A673 (cell line): ENCODE measurements around the gene SMCO1. TPM values are rescaled to one million over a fixed set of nuclear protein-coding genes. Genes with fewer than 3 reads are reported as not detected.

Experiments used
- Bru-seq: library from RNA; stranded (reverse); fragments of 400-500 nt; gene quantifications from one replicate; lab custom pipeline; 2021; lab: Mats Ljungman, UMichigan
- BruChase-seq, 2 experiments: library from RNA; stranded (reverse); fragments of 400-500 nt; gene quantifications; one replicate each; lab custom pipeline; 2021; lab: Mats Ljungman, UMichigan
- BruUV-seq: library from RNA; stranded (reverse); fragments of 400-500 nt; replicated peaks from 2 replicates; lab custom pipeline; 2021; lab: Mats Ljungman, UMichigan
- CTCF ChIA-PET: fragments of 300-600 bp; sonication (Branson Sonifier 250); formaldehyde crosslinking; loops from one replicate; lab custom pipeline; 2022; ENCODE audit warnings: antibody characterized with exemption; lab: Charles Lee
- POLR2A ChIA-PET: fragments of 300-600 bp; sonication (Branson Sonifier 250); formaldehyde crosslinking; loops from one replicate; lab custom pipeline; 2022; ENCODE audit warnings: antibody characterized with exemption; ENCODE audit not compliant: low non-redundant PET; lab: Charles Lee
- DNase-seq: peaks from one replicate; pipeline ENCODE4 v3.0.0-alpha.2; 2015; ENCODE audit warnings: low spot score
- H3K27ac ChIP-seq: fragments of 200-600 bp; sonication (generic); 2 replicates; pipeline ENCODE4 v1.5.1; 2016; ENCODE audit warnings: mixed run types, low read depth, mild to moderate bottlenecking, mixed read lengths, antibody characterized with exemption, low read length; ENCODE audit not compliant: poor library complexity, severe bottlenecking
- H3K27me3 ChIP-seq: fragments of 200-600 bp; sonication (generic); replicated peaks from 2 replicates; pipeline ENCODE4 v1.6.1; 2017; ENCODE audit warnings: mixed run types, low read depth, mild to moderate bottlenecking, mixed read lengths, antibody characterized with exemption, low read length; ENCODE audit not compliant: insufficient read depth, poor library complexity
- H3K36me3 ChIP-seq: fragments of 200-600 bp; sonication (generic); 2 replicates; pipeline ENCODE4 v1.6.1; 2016; ENCODE audit warnings: mixed run types, mild to moderate bottlenecking, mixed read lengths, antibody characterized with exemption, low read length; ENCODE audit not compliant: insufficient read depth, poor library complexity, severe bottlenecking
- H3K4me1 ChIP-seq: fragments of 200-600 bp; sonication (generic); 2 replicates; pipeline ENCODE4 v1.6.1; 2017; ENCODE audit warnings: mixed run types, mild to moderate bottlenecking, mixed read lengths, antibody characterized with exemption, low read length; ENCODE audit not compliant: insufficient read depth, poor library complexity, severe bottlenecking
- H3K4me3 ChIP-seq: fragments of 200-600 bp; sonication (generic); 2 replicates; pipeline ENCODE4 v1.5.1; 2016; ENCODE audit warnings: low read depth, mixed run types, mild to moderate bottlenecking, mixed read lengths, low read length; ENCODE audit not compliant: poor library complexity, severe bottlenecking
- H3K9me3 ChIP-seq: fragments of 200-600 bp; sonication (generic); 2 replicates; pipeline ENCODE4 v1.6.1; 2016; ENCODE audit warnings: mixed run types, low read depth, mild to moderate bottlenecking, mixed read lengths, antibody characterized with exemption, low read length; ENCODE audit not compliant: poor library complexity, severe bottlenecking
- CTCF ChIP-seq: fragments of 300-800, 200-600 bp; sonication (generic); conservative IDR thresholded peaks from 2 replicates; pipeline ENCODE4 v1.5.1; 2017; ENCODE audit warnings: low read depth, mild to moderate bottlenecking, antibody characterized with exemption, low read length, moderate library complexity, mixed read lengths
- EZH2 ChIP-seq: fragments of 200-600 bp; sonication (generic); IDR thresholded peaks from 2 replicates; pipeline ENCODE4 v1.6.1; 2017; ENCODE audit warnings: borderline replicate concordance, low read depth, mild to moderate bottlenecking, mixed read lengths, antibody characterized with exemption, low read length; ENCODE audit not compliant: poor library complexity, severe bottlenecking
- intact Hi-C: fragments of 100-400 bp; cut with micrococcal nuclease; formaldehyde crosslinking; loops from one replicate; pipeline ENCODE4 v1.10.0; 2022; ENCODE audit not compliant: unreplicated experiment
- long read RNA-seq: library from polyadenylated mRNA; stranded (forward); transcript quantifications from one replicate; pipeline ENCODE4 v2.0.0, GENCODE V29; 2022
- total RNA-seq: library from RNA; stranded (reverse); gene quantifications from 2 replicates; pipeline ENCODE4 v1.2.3, GENCODE V29; 2021

SMCO1 gene
- total RNA-seq (not detected in 2 replicates), Bru-seq, nascent RNA (percentile 9 among the genes with signal in this experiment), BruChase-seq, experiment 1, labeled RNA remaining after a 2-hour chase (percentile 9 among the genes with signal in this experiment), BruChase-seq, experiment 2, labeled RNA remaining after a 6-hour chase (percentile 12 among the genes with signal in this experiment)
- long read RNA-seq = 0 reads

GRCh38 chr3:196514913-196515621 is at the start of gene SMCO1:
TSS of gene SMCO1 (minus strand) at chr3:196515346. CDS start at chr3:196515209, 137 bp downstream.
- no TSS peak for BruUV-seq
- no peak within 1 kb of the TSS for H3K4me3 ChIP-seq
- POLR2A ChIA-PET = no interaction called here
- H3K36me3 ChIP-seq = no peaks in the 10 kb centered on the region
- peaks cover 31% of the 10 kb centered on the region for H3K9me3 ChIP-seq
- no peak for DNase-seq
- intact Hi-C loops = no loop called here
- CTCF ChIA-PET = no interaction called here
- H3K27me3 ChIP-seq = no peaks in the 10 kb centered on the region
- TF ChIP-seq CTCF = no peak
- H3K27ac ChIP-seq = no peak within 1 kb of the TSS
- H3K4me1 ChIP-seq = no peaks in the 10 kb centered on the region

GRCh38 chr3:196563721-196564225 is 48.6 kb upstream of the SMCO1 start:
- Histone ChIP-seq H3K4me1 (peaks cover 23% of the 10 kb centered on the region), H3K27ac (peak overlapping the region; percentile 54), H3K4me3 (no peak overlapping the region), H3K27me3 (no peaks in the 10 kb centered on the region), H3K9me3 (no peaks in the 10 kb centered on the region), H3K36me3 (peaks cover 9% of the 10 kb centered on the region)
- ChIA-PET CTCF (no interaction called here), POLR2A (no interaction called here)
- no TSS peak for BruUV-seq
- peak; percentile 59 for DNase-seq
- TF ChIP-seq EZH2 = no peak
- intact Hi-C loops = no loop called here

- H3K27ac ChIP-seq = no peak overlapping the region
- DNase-seq = no peak
- peaks cover 9% of the 10 kb centered on the region for H3K36me3 ChIP-seq
- no peaks in the 10 kb centered on the region for H3K27me3 ChIP-seq
- TF ChIP-seq EZH2 (no peak), CTCF (no peak)
- no peak overlapping the region for H3K4me3 ChIP-seq
- H3K4me1 ChIP-seq = peaks cover 14% of the 10 kb centered on the region
- intact Hi-C loops = no loop called here
- no peaks in the 10 kb centered on the region for H3K9me3 ChIP-seq
- POLR2A ChIA-PET = no interaction called here
- BruUV-seq = no TSS peak
- CTCF ChIA-PET = no interaction called here
Observed at GRCh38 chr3:196559826-196560225, 44.7 kb upstream of the SMCO1 start.
